H1 (cell line): ENCODE results near the gene TVP23A. TPM values are rescaled to one million over a fixed set of nuclear protein-coding genes. Genes with fewer than 3 reads are reported as not detected.

ENCODE experiments used
- CTCF ChIA-PET: fragments of 300-600 bp; sonication (Branson Sonifier 250); formaldehyde crosslinking; loops from one replicate; lab custom pipeline; 2021; ENCODE audit not compliant: partially characterized antibody; lab: Charles Lee
- POLR2A ChIA-PET: fragments of 300-600 bp; sonication (Branson Sonifier 250); formaldehyde crosslinking; loops from one replicate; lab custom pipeline; 2021; ENCODE audit warnings: inconsistent platforms; ENCODE audit not compliant: partially characterized antibody; lab: Charles Lee
- DNase-seq, 2 experiments: peaks; one replicate each; pipeline versions ENCODE4 v3.0.0 to v3.0.0-alpha.2; 2010 to 2022; ENCODE audit warnings: low spot score in 2 of 2, low read depth in 1 of 2, mixed read lengths in 1 of 2
- FAIRE-seq: peaks from 2 replicates; lab custom pipeline; 2011; peaks lifted over from hg19 to GRCh38; lab: Jason Lieb, UNC
- H2AFZ ChIP-seq: 2 replicates; pipeline ENCODE4 v1.8.1; 2012; ENCODE audit warnings: low read length, inconsistent platforms
- H2AK5ac ChIP-seq: 2 replicates; pipeline ENCODE4 v1.6.1; 2013; ENCODE audit warnings: low read depth, low read length
- H2BK120ac ChIP-seq: replicated peaks from 2 replicates; pipeline ENCODE3; 2013; ENCODE audit warnings: low read depth, low read length, inconsistent platforms
- H2BK12ac ChIP-seq: 2 replicates; pipeline ENCODE4 v1.6.1; 2013; ENCODE audit warnings: low read depth, low read length
- H2BK15ac ChIP-seq: 2 replicates; pipeline ENCODE4 v1.6.1; 2013; ENCODE audit warnings: low read length
- H2BK20ac ChIP-seq: 2 replicates; pipeline ENCODE4 v1.6.1; 2013; ENCODE audit warnings: low read length
- H2BK5ac ChIP-seq: 2 replicates; pipeline ENCODE4 v1.6.1; 2013; ENCODE audit warnings: low read depth, low read length
- H3K14ac ChIP-seq: 2 replicates; pipeline ENCODE4 v1.6.1; 2013; ENCODE audit warnings: inconsistent platforms; ENCODE audit not compliant: insufficient read length
- H3K18ac ChIP-seq: 2 replicates; pipeline ENCODE4 v1.6.1; 2013; ENCODE audit warnings: low read length; ENCODE audit errors: extremely low read depth
- H3K23ac ChIP-seq: 2 replicates; pipeline ENCODE4 v1.6.1; 2013; ENCODE audit warnings: inconsistent platforms; ENCODE audit not compliant: insufficient read length
- H3K23me2 ChIP-seq: 2 replicates; pipeline ENCODE4 v1.6.1; 2013; ENCODE audit warnings: low read depth, low read length
- H3K27ac ChIP-seq: 2 replicates; pipeline ENCODE4 v1.6.1; 2011; ENCODE audit warnings: low read depth, low read length, inconsistent platforms
- H3K27me3 ChIP-seq, 4 experiments: replicated peaks in 1 of 4; 1 replicate in 1 of 4; 2 replicates in 3 of 4; pipeline versions ENCODE4 v1.6.1 to v1.8.1; 2011 to 2013; ENCODE audit warnings: low read length in 3 of 4, mild to moderate bottlenecking in 3 of 4, inconsistent platforms in 2 of 4, mixed read lengths in 2 of 4, moderate library complexity in 1 of 4; ENCODE audit not compliant: control insufficient read depth in 3 of 4, insufficient read depth in 3 of 4; ENCODE audit errors: extremely low read depth in 1 of 4
- H3K36me3 ChIP-seq, 4 experiments: 2 replicates each; pipeline versions ENCODE4 v1.6.1 to v1.8.1; 2011 to 2013; ENCODE audit warnings: mild to moderate bottlenecking in 4 of 4, low read length in 3 of 4, moderate library complexity in 2 of 4, control low read depth in 1 of 4, inconsistent platforms in 1 of 4; ENCODE audit not compliant: insufficient read depth in 4 of 4, control insufficient read depth in 2 of 4
- H3K4ac ChIP-seq: replicated peaks from 2 replicates; pipeline ENCODE3; 2013; ENCODE audit warnings: low read length, low read depth, mixed read lengths, inconsistent platforms; ENCODE audit not compliant: insufficient read length
- H3K4me1 ChIP-seq, 4 experiments: replicated peaks in 1 of 4; 1 replicate in 1 of 4; 2 replicates in 3 of 4; pipeline versions ENCODE4 v1.6.1 to v1.8.1; 2011 to 2013; ENCODE audit warnings: low read length in 3 of 4, inconsistent platforms in 2 of 4, mixed read lengths in 1 of 4; ENCODE audit not compliant: insufficient read depth in 4 of 4, control insufficient read depth in 3 of 4
- H3K4me2 ChIP-seq, 2 experiments: 2 replicates each; pipeline versions ENCODE4 v1.6.1 to v1.8.1; 2011 to 2013; ENCODE audit warnings: low read depth in 2 of 2, low read length in 2 of 2, control low read depth in 1 of 2, inconsistent platforms in 1 of 2, mild to moderate bottlenecking in 1 of 2; ENCODE audit not compliant: insufficient read depth in 1 of 2
- H3K4me3 ChIP-seq, 4 experiments: fragments of 200-600, 300-600 bp in 1 of 4; sonication (generic), shearing (Covaris generic), sonication (Bioruptor Twin) in 1 of 4; 2 replicates each; pipeline versions ENCODE4 v1.5.1 to v1.8.1; 2011 to 2016; ENCODE audit warnings: low read length in 4 of 4, low read depth in 3 of 4, control low read depth in 2 of 4, inconsistent platforms in 2 of 4, mild to moderate bottlenecking in 2 of 4, mixed read lengths in 1 of 4, moderate library complexity in 1 of 4; ENCODE audit not compliant: insufficient read depth in 2 of 4; ENCODE audit errors: extremely low read depth in 1 of 4
- H3K56ac ChIP-seq: replicated peaks from 2 replicates; pipeline ENCODE3; 2013; ENCODE audit warnings: low read depth, mild to moderate bottlenecking, mixed read lengths, low read length, inconsistent platforms; ENCODE audit not compliant: insufficient read length
- H3K79me1 ChIP-seq: 2 replicates; pipeline ENCODE4 v1.6.1; 2013; ENCODE audit warnings: low read depth, low read length, control low read depth
- H3K79me2 ChIP-seq, 2 experiments: 2 replicates each; pipeline versions ENCODE4 v1.6.1 to v1.8.1; 2012 to 2013; ENCODE audit warnings: low read length in 2 of 2, mild to moderate bottlenecking in 2 of 2, inconsistent platforms in 1 of 2; ENCODE audit not compliant: insufficient read depth in 2 of 2, control insufficient read depth in 1 of 2
- H3K9ac ChIP-seq, 4 experiments: replicated peaks in 1 of 4; 1 replicate in 1 of 4; 2 replicates in 3 of 4; pipeline versions ENCODE4 v1.6.1 to v1.8.1; 2011 to 2013; ENCODE audit warnings: low read depth in 3 of 4, low read length in 3 of 4, control low read depth in 2 of 4, mild to moderate bottlenecking in 2 of 4, moderate library complexity in 2 of 4, inconsistent platforms in 1 of 4; ENCODE audit errors: extremely low read depth in 1 of 4
- H3K9me3 ChIP-seq, 2 experiments: 2 replicates each; pipeline versions ENCODE4 v1.6.1 to v1.8.1; 2012 to 2013; ENCODE audit warnings: mild to moderate bottlenecking in 2 of 2, moderate library complexity in 2 of 2, control low read depth in 1 of 2, inconsistent platforms in 1 of 2, low read depth in 1 of 2, low read length in 1 of 2, mixed read lengths in 1 of 2; ENCODE audit not compliant: insufficient read depth in 2 of 2
- H4K20me1 ChIP-seq, 2 experiments: replicated peaks in 1 of 2; 2 replicates each; pipeline versions ENCODE3 to v1.8.1; 2011 to 2013; ENCODE audit warnings: inconsistent platforms in 2 of 2, low read length in 2 of 2, mild to moderate bottlenecking in 1 of 2; ENCODE audit not compliant: insufficient read depth in 2 of 2, control insufficient read depth in 1 of 2
- H4K5ac ChIP-seq: 2 replicates; pipeline ENCODE4 v1.6.1; 2013; ENCODE audit warnings: low read length, low read depth, mixed read lengths, inconsistent platforms; ENCODE audit not compliant: insufficient read length
- H4K8ac ChIP-seq: 2 replicates; pipeline ENCODE4 v1.8.0; 2013; ENCODE audit warnings: mild to moderate bottlenecking, moderate library complexity, low read length, inconsistent platforms; ENCODE audit not compliant: insufficient read depth; ENCODE audit errors: extremely low read depth
- H4K91ac ChIP-seq: replicated peaks from 2 replicates; pipeline ENCODE3; 2013; ENCODE audit warnings: low read length, mixed read lengths, inconsistent platforms; ENCODE audit not compliant: insufficient read length
- ATF3 ChIP-seq: IDR thresholded peaks from 2 replicates; pipeline ENCODE4 v1.6.1; 2011; ENCODE audit warnings: low read depth, mild to moderate bottlenecking, low read length; ENCODE audit not compliant: insufficient read depth
- FOSL1 ChIP-seq: IDR thresholded peaks from 2 replicates; pipeline ENCODE4 v1.6.1; 2011; ENCODE audit warnings: mild to moderate bottlenecking, low read depth, low read length, moderate library complexity; ENCODE audit not compliant: insufficient read depth
- GTF2F1 ChIP-seq: IDR thresholded peaks from 2 replicates; pipeline ENCODE4 v1.6.1; 2012; ENCODE audit warnings: low read depth, low read length, improper control_type of control experiment, borderline replicate concordance
- HDAC6 ChIP-seq: IDR thresholded peaks from one replicate; pipeline ENCODE4 v1.7.1; 2012; ENCODE audit warnings: low read depth, mild to moderate bottlenecking, inconsistent platforms, low read length, moderate library complexity
- PHF8 ChIP-seq: fragments of 200-600 bp; sonication (generic); conservative IDR thresholded peaks from 2 replicates; pipeline ENCODE4 v1.7.1; 2012; ENCODE audit warnings: low read depth, mild to moderate bottlenecking, inconsistent platforms, low read length, moderate library complexity
- WGBS, 2 experiments: shearing (Covaris generic) in 1 of 2; methylation state at CpG; one replicate each; pipeline versions ENCODE4 v1.1.6 to v1.1.7; 2013 to 2015; ENCODE audit warnings: low lambda C conversion rate in 2 of 2, mixed read lengths in 2 of 2, inconsistent platforms in 1 of 2, low coverage in 1 of 2, missing lambda C conversion rate in 1 of 2; ENCODE audit not compliant: insufficient replicate concordance in 2 of 2, insufficient coverage in 1 of 2, insufficient read length in 1 of 2; ENCODE audit errors: extremely low coverage in 1 of 2, missing lambda C conversion rate in 1 of 2; 5-methylcytosine and 5-hydroxymethylcytosine counted together
- polyA plus RNA-seq, 7 experiments: library from polyadenylated mRNA; depleted of rRNA in 3 of 7; stranded (reverse) in 5 of 7; unstranded in 2 of 7; fragments of >200 nt in 5 of 7; fragments of 200-250 nt in 2 of 7; gene quantifications; 1 replicate in 5 of 7; 2 replicates in 1 of 7; 4 replicates in 1 of 7; pipeline versions ENCODE4 v1.2.1 to v1.2.3, GENCODE V29; 2011 to 2013; ENCODE audit warnings: missing spikeins in 2 of 7, mixed read lengths in 2 of 7
- total RNA-seq: library from RNA; stranded (reverse); fragmentation: NEBNext Ultra II Directional; extraction: Animal tissue kit (Norgen Biotek cat#: 25700); gene quantifications from 2 replicates; pipeline ENCODE4 v1.2.1, GENCODE V29; 2021

TVP23A gene
- total and polyA plus RNA-seq, 2 of the 8 experiments (the other 6 are each of a cell fraction or from before 2014, with no cell fraction given), result 2.2 to 3.1 TPM

- Histone ChIP-seq H2AK5ac (no peak overlapping the region), H3K9ac (no peak overlapping the region), H2BK5ac (no peak overlapping the region), H4K8ac (no peak overlapping the region), H3K56ac (no peak overlapping the region), H3K36me3 (peaks cover 0 to 4% (median 0%) of the 10 kb centered on the region in 4 experiments; a peak in 2 of 8 replicates), H3K23ac (no peak overlapping the region), H3K27me3 (no peaks in the 10 kb centered on the region), H3K18ac (no peak overlapping the region), H3K27ac (no peak overlapping the region), H3K4ac (no peak overlapping the region), H2BK12ac (no peak overlapping the region), H3K4me2 (no peak overlapping the region), H3K9me3 (no peaks in the 10 kb centered on the region), H2AFZ (no peak overlapping the region), H3K4me1 (no peaks in the 10 kb centered on the region), H3K79me1 (no peaks in the 10 kb centered on the region), H2BK120ac (no peak overlapping the region), H4K5ac (no peak overlapping the region), H3K14ac (no peak overlapping the region), H2BK20ac (no peak overlapping the region), H2BK15ac (no peak overlapping the region), H4K91ac (no peak overlapping the region), H3K23me2 (no peaks in the 10 kb centered on the region), H4K20me1 (no peaks in the 10 kb centered on the region), H3K4me3 (no peak overlapping the region), H3K79me2 (no peaks in the 10 kb centered on the region)
- CTCF ChIA-PET, result interaction anchor here (1.1 kb wide), 1 partner anchor 101 kb away, joined by 3 read pairs; no protein-coding TSS in a partner anchor
- POLR2A ChIA-PET, result interaction anchor here (1.2 kb wide), 1 partner anchor 22 kb away, joined by 4 read pairs; no protein-coding TSS in a partner anchor
- no peak for DNase-seq
- WGBS, 2 experiments, result 86% methylated on average over 7 of the region's 7 CpGs; no CpG with 5 or more reads in 1 of the 2 experiments
- no peak for FAIRE-seq
- no peak for TF ChIP-seq HDAC6
- no peak for TF ChIP-seq ATF3
- TF ChIP-seq GTF2F1, result no peak
- no peak for TF ChIP-seq PHF8
- no peak for TF ChIP-seq FOSL1
Measured at GRCh38 chr16:10769381-10769780, 49.2 kb downstream of the TVP23A start.
